CD4-positive, alpha-beta T cell (primary cell): ENCODE results near the gene DRC3. TPM values are rescaled to one million over a fixed set of nuclear protein-coding genes. Genes with fewer than 3 reads are reported as not detected.

Experiments used
- ATAC-seq: fragments of 200-7000 bp; cut with Tn5 transposase; one replicate; pipeline ENCODE4 v1.10.0; 2022; ENCODE audit warnings: mild to moderate bottlenecking; ENCODE audit not compliant: poor library complexity
- CTCF ChIA-PET: fragments of 350-600 bp; sonication (Branson Sonifier 250); formaldehyde crosslinking; loops from one replicate; lab custom pipeline; 2021; ENCODE audit warnings: antibody characterized with exemption, inconsistent platforms; lab: Charles Lee
- POLR2A ChIA-PET: fragments of 350-600 bp; sonication (Branson Sonifier 250); formaldehyde crosslinking; loops from one replicate; lab custom pipeline; 2021; ENCODE audit warnings: antibody characterized with exemption, inconsistent platforms; lab: Charles Lee
- DNase-seq, 14 experiments: peaks; one replicate each; pipeline ENCODE4 v3.0.0-alpha.2; 2013 to 2020; ENCODE audit warnings: mixed read lengths in 2 of 14
- H3K27ac ChIP-seq, 2 donors: one replicate each; pipeline versions ENCODE4 v1.5.1 to v1.7.0; 2013; ENCODE audit warnings: low read length in 2 of 2, low read depth in 1 of 2, mild to moderate bottlenecking in 1 of 2
- H3K27me3 ChIP-seq, 2 experiments: 1 replicate in 1 of 2; 2 replicates in 1 of 2; pipeline versions ENCODE4 v1.6.1 to v1.7.0; 2013; ENCODE audit warnings: low read length in 2 of 2, control low read depth in 1 of 2, mild to moderate bottlenecking in 1 of 2, moderate library complexity in 1 of 2; ENCODE audit not compliant: insufficient read depth in 2 of 2, control insufficient read depth in 1 of 2
- H3K36me3 ChIP-seq: one replicate; pipeline ENCODE4 v1.6.1; 2013; ENCODE audit warnings: low read length, control low read depth; ENCODE audit not compliant: insufficient read depth
- H3K4me1 ChIP-seq: one replicate; pipeline ENCODE4 v1.6.1; 2013; ENCODE audit warnings: low read length, control low read depth; ENCODE audit not compliant: insufficient read depth
- H3K4me3 ChIP-seq: one replicate; pipeline ENCODE4 v1.5.1; 2013; ENCODE audit warnings: mild to moderate bottlenecking, low read length, moderate library complexity
- H3K9me3 ChIP-seq, 2 experiments: 1 replicate in 1 of 2; 2 replicates in 1 of 2; pipeline versions ENCODE4 v1.6.1 to v1.7.0; 2013; ENCODE audit warnings: low read length in 2 of 2, mild to moderate bottlenecking in 2 of 2, control low read depth in 1 of 2, moderate library complexity in 1 of 2; ENCODE audit not compliant: control insufficient read depth in 1 of 2, insufficient read depth in 1 of 2
- H3K27ac Mint-ChIP-seq: one replicate; pipeline ENCODE4 v1.8.0; 2020; ENCODE audit warnings: mixed read lengths
- H3K27me3 Mint-ChIP-seq: one replicate; pipeline ENCODE4 v1.8.0; 2021; ENCODE audit warnings: mixed read lengths
- H3K36me3 Mint-ChIP-seq: one replicate; pipeline ENCODE4 v1.8.0; 2021; ENCODE audit warnings: low read depth, mixed read lengths
- H3K4me1 Mint-ChIP-seq: one replicate; pipeline ENCODE4 v1.8.0; 2021; ENCODE audit warnings: low read depth, mixed read lengths
- H3K4me3 Mint-ChIP-seq: one replicate; pipeline ENCODE4 v1.8.0; 2020; ENCODE audit warnings: mild to moderate bottlenecking, mixed read lengths
- H3K9me3 Mint-ChIP-seq: one replicate; pipeline ENCODE4 v1.8.0; 2020; ENCODE audit warnings: mixed read lengths
- intact Hi-C, 2 experiments: fragments of 100-400 bp; cut with DNase I in 1 of 2; cut with micrococcal nuclease in 1 of 2; formaldehyde crosslinking; loops; one replicate each; pipeline versions ENCODE4 v1.15.1 to v1.9.0; 2023 to 2025; cut with DNase I, micrococcal nuclease
- total RNA-seq, 174 experiments: library from RNA in 2 of 174; stranded (reverse) in 2 of 174; gene quantifications; one replicate each; pipeline ENCODE4 v1.2.3 and lab custom pipeline; 2021 to 2026
- TF ChIP-seq, protein P1 (sequence below): fragments of 200-600 bp; IDR thresholded peaks from one replicate; pipeline ENCODE4 v1.8.0; 2022; ENCODE audit warnings: antibody characterized with exemption, mild to moderate bottlenecking

DRC3 gene
- total RNA-seq, 2 experiments from 2014 or later = 0.11 TPM; not detected in 1

DNA sequence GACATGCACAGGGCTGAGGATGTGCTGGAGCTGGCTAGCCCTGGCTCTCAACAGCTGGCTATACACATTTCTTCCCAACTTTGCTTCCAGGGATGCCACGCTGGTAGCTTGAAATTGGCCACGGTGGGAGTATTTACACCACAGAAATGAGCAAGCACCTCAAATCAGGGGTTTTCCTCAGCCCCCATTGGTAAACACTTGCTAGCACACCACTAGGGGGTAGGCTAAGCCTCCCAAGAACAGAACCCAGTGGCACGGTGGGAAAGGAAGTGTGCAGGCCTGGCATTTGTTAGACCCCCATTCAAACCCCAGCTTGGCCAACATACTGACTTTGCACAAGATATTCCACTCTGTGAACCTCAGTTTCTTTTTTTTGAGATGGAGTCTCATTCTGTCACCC lies 12.9 kb downstream of the DRC3 start:
- H3K36me3 ChIP-seq = no peaks in the 10 kb centered on the region
- no peak for ATAC-seq
- Mint-ChIP-seq H3K9me3 (no peaks in the 10 kb centered on the region), H3K27ac (no peak overlapping the region), H3K4me1 (no peaks in the 10 kb centered on the region), H3K27me3 (no peaks in the 10 kb centered on the region), H3K36me3 (no peaks in the 10 kb centered on the region), H3K4me3 (no peak overlapping the region)
- TF ChIP-seq, protein P1, sequence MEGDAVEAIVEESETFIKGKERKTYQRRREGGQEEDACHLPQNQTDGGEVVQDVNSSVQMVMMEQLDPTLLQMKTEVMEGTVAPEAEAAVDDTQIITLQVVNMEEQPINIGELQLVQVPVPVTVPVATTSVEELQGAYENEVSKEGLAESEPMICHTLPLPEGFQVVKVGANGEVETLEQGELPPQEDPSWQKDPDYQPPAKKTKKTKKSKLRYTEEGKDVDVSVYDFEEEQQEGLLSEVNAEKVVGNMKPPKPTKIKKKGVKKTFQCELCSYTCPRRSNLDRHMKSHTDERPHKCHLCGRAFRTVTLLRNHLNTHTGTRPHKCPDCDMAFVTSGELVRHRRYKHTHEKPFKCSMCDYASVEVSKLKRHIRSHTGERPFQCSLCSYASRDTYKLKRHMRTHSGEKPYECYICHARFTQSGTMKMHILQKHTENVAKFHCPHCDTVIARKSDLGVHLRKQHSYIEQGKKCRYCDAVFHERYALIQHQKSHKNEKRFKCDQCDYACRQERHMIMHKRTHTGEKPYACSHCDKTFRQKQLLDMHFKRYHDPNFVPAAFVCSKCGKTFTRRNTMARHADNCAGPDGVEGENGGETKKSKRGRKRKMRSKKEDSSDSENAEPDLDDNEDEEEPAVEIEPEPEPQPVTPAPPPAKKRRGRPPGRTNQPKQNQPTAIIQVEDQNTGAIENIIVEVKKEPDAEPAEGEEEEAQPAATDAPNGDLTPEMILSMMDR = no peak
- DNase-seq = no peak
- POLR2A ChIA-PET = no interaction called here
- H3K27ac ChIP-seq = no peak overlapping the region
- H3K27me3 ChIP-seq = no peaks in the 10 kb centered on the region
- H3K4me1 ChIP-seq = no peaks in the 10 kb centered on the region
- intact Hi-C loops = loop anchor here in 1 of 2 experiments (2.0 kb wide), 1 partner anchor 33 kb away; no protein-coding TSS in a partner anchor
- no peaks in the 10 kb centered on the region for H3K9me3 ChIP-seq
- H3K4me3 ChIP-seq = no peak overlapping the region
- CTCF ChIA-PET = no interaction called here

DNA sequence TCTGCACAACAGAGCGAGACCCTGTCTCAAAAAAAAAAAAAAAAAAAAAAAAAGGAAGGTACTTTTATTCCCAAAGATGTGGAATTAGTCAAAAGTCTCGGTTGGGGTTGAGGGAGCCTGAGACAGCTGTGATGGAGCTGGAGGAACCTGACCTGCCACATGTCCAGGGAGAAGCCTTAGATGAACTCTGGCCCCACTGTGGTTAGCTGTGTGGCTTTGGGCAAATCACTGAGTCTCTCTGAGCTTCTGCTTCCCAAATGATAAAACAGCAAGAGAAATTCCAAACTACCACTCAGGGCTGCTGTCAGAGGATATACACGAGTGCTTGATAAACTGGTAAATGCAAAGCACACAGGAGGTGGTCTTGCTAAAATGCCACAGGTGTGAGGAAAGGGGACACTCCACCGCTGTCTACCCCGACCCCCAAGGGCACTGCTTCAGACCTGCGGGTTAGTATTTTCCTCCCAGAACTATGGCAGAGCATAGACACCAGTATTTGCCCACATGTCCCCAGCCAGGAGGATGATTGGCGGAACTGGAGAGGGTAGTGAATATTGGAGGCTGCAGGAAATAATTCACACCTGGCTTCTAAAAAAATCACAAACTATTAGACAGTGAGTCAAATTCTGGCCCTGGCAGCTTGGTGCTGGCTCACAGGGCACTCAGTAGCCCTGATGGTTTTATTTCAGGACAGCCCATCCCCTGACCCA lies 14.7 kb downstream of the DRC3 start:
- Mint-ChIP-seq H3K9me3 (no peaks in the 10 kb centered on the region), H3K27ac (no peak overlapping the region), H3K4me3 (no peak overlapping the region), H3K36me3 (no peaks in the 10 kb centered on the region), H3K27me3 (no peaks in the 10 kb centered on the region), H3K4me1 (no peaks in the 10 kb centered on the region)
- Histone ChIP-seq H3K4me3 (no peak overlapping the region), H3K9me3 (no peaks in the 10 kb centered on the region), H3K4me1 (no peaks in the 10 kb centered on the region), H3K36me3 (no peaks in the 10 kb centered on the region), H3K27me3 (no peaks in the 10 kb centered on the region), H3K27ac (no peak overlapping the region)
- TF ChIP-seq, protein P1 = no peak
- no peak for DNase-seq
- POLR2A ChIA-PET = no interaction called here
- intact Hi-C loops = no loop called here
- no peak for ATAC-seq
- CTCF ChIA-PET = interaction anchor here (0.7 kb wide), 2 partner anchors 8 to 48 kb away, joined by 3 to 7 read pairs; no protein-coding TSS in a partner anchor

DNA sequence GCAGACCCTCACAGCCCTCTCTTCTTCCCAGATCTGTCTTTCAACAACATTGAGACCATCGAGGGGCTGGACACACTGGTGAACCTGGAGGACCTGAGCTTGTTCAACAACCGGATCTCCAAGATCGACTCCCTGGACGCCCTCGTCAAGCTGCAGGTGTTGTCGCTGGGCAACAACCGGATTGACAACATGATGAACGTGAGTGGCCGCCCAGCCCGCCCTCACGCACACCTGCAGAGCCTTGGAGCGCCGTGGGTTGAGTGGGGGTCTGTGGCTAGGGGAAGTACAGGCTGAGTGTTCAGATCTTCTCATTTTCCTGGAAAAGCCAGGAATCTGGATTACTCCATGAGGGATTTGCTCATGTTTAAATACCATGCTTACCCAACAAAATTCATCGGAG lies 15.2 kb downstream of the DRC3 start:
- Histone ChIP-seq H3K36me3 (no peaks in the 10 kb centered on the region), H3K27ac (no peak overlapping the region), H3K27me3 (no peaks in the 10 kb centered on the region), H3K9me3 (no peaks in the 10 kb centered on the region), H3K4me1 (no peaks in the 10 kb centered on the region), H3K4me3 (no peak overlapping the region)
- Mint-ChIP-seq H3K4me1 (no peaks in the 10 kb centered on the region), H3K9me3 (no peaks in the 10 kb centered on the region), H3K36me3 (no peaks in the 10 kb centered on the region), H3K27me3 (no peaks in the 10 kb centered on the region), H3K27ac (no peak overlapping the region), H3K4me3 (no peak overlapping the region)
- POLR2A ChIA-PET = no interaction called here
- ATAC-seq (no peak), DNase-seq (no peak)
- intact Hi-C loops = no loop called here
- TF ChIP-seq, protein P1 = no peak
- CTCF ChIA-PET = no interaction called here
